SKM-1 treated with dmso at 0.1 percent for 144 hours (cell line): Measurements from ENCODE around the gene NBAS.
"Not testable (repeated sequence)": the region's sequence is repeated elsewhere in the genome, so short reads cannot be mapped to it uniquely, and the experiment has no call there.

ENCODE experiments used
- DNase-seq: peaks from one replicate; lab custom pipeline; 2025; ENCODE audit not compliant: unreplicated experiment; lab: John Stamatoyannopoulos, UW

The NBAS gene

DNA sequence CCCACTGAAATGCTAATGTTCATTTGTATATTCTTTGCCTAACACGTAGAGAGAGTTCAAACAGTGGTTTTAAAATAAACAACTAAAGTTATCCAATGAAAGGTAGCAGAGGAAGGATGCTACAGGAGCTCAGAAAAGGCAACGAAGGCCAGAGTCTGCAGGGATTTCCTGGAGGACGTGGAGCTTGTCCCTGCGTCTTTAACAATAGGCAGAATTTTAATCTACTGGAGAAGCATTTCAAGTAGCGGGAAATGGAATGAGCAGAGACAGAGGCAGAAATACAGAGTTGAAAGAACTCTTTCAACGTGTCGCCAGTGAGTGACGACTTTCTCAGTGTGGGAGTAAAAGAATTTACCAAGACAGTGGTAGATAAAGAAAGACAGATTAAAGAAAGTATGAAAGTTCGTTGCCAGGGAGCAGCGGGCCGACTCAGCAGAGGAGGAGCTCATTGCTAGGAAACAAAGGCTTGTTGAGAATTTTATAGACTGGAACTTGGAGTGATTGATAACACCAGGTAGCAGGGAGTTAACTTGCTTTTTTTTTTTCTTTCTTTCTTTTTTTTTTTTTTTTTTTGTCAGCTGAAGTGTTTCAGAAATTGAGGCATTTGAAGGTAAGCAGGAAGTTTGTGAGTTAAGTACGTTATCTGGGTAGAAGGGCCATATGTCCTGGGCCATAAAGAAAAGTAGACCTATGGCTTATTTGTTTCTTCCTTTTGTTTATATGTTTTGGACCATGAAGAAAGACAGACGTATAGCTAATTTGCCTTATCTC lies 625 bp upstream of the NBAS start:
- no peak for DNase-seq

DNA sequence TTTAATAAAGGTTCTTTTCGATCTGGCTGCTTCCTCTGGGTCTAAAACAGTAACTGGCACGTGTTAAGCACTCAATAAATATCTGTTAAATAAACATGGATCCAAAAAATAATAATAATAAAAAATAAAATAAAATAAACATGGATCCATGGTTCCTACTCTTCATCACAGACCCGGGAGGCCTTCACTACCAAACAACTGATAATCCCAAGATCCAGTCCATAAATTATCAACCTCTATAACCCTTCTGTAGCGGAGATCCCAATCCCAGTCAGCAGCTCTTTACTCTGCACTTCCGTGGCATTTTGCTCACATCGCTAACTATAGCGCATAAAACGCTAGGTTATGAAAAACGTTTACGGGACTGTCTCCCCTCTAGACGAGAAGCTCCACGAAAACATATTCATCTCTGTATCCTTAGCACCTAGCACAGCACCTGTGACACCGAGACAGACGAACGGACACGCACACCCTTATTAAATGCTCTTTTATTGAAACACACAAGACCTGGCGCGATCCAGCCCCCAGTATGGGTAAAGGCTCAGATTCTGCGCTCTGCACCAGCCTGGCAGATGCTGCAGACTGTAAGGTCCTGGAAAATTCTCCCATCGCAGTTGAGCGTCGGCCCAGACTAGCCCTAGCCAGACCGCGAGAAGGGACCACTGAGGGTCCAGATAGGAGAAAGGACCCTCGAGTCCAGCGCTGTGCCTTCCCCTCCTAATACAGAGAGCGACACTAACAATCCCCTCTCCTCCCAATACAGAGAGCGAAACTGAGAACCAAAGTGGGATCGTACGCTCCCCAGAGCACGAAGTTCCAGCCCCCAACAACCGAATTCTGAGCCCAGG lies 770 bp downstream of the NBAS start:
- no peak for DNase-seq

- DNase-seq: no peak
Measured at GRCh38 chr2:15559379-15560139, 1.6 kb downstream of the NBAS start.

DNA sequence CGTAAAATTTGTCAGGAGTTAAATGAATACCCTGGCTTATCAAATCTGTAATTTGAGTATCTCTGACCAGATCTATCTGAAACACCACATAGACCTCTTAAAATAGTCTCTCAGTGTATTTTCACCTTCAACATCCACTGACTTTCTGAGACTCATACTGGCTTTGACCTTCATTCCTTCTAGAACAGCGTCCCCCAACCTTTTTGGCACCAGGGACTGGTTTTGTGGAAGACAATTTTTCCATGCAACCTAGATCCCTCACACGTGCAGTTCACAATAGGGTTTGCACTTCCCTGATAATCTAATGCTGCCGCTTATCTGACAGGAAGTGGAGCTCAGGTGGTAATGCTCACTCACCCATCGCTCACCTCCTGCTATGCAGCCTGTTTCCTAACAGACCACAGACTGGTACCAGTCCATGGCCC lies 3.2 kb downstream of the NBAS start:
- no peak for DNase-seq

DNA sequence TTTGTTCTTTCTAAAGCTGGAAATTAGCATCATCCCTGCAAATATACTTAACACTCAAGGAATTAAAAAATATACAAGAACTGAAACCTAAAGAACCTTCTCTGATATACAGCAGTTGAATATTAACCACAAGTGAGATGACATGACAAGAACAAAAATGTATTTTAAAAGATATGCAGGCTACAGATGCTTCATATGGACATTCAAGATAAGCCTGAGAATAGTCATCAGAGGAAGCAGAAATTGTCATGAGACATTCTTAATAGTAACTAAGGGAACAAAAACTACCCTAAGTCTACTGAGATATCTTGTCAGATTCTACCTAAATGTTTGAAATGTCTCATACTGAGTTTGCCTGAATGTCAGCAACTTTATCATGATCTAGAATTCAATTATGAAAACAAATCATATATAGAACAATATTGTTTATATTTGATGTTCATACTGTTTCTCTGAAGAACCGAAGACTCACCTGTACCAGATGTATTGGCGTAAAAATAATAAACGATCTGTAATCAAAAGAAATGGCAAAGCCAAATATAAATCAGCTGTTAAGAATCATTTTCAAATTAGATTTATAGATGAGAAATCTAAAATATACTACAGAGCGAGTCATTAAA lies 4.7 kb downstream of the NBAS start:
- DNase-seq: no peak

- DNase-seq: no peak
Measured at GRCh38 chr2:15555760-15556193, 5.4 kb downstream of the NBAS start.

DNA sequence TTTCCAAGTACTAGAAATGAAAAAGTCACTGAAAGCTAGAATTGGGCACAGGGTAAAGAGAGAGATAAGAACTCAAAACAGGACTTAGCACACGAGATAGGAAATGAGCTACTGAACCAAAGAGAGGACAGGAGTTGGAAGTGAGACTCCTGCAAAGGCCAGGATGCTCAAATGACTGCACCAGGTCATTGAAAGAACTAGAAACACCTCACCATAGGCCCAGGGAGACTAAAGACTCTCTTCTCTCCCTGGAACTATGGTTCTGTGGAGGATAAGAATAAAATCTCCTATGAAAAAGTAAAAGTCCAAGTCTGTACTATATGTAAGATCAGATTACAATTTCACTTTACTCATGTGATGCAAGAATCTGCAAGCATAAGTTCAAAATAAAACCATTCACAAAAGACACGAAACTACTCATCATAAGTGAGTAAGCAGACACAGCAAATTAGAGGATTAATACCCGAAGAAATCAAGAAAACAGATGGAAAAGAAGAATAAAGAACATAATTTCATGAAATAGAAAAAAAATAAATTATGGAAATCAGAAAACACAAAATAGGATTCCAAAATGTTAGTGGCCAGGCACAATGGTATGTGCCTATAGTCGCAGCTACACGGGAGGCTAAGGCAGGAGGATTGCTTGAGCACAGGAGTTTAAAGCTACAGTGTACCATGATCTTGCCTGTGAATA lies 6.5 kb downstream of the NBAS start:
- no peak for DNase-seq

GRCh38 chr2:15553951-15554350 lies 7.2 kb downstream of the NBAS start:
- DNase-seq: no peak

DNA sequence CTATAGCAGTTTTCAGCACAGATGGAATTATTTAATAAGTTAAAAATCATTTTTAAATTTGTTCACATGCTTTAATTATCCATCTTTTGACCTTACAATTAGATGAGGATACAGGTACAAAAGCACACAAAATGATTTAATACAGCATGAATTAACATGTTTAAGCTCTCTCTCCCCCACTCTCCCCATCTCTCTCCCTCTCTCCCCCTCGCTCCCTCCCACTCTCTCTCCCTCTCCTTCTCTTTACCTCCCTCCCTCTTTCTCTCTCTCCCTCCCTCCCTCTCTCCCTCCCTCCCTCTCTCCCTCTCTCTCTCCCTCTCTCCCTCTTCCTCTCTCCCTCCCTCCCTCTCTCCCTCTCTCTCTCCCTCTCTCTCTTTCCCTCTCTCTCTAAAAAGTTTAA lies 7.6 kb downstream of the NBAS start:
- DNase-seq: no peak

- DNase-seq: no peak
Measured at GRCh38 chr2:15548974-15549373, 12.2 kb downstream of the NBAS start.

DNA sequence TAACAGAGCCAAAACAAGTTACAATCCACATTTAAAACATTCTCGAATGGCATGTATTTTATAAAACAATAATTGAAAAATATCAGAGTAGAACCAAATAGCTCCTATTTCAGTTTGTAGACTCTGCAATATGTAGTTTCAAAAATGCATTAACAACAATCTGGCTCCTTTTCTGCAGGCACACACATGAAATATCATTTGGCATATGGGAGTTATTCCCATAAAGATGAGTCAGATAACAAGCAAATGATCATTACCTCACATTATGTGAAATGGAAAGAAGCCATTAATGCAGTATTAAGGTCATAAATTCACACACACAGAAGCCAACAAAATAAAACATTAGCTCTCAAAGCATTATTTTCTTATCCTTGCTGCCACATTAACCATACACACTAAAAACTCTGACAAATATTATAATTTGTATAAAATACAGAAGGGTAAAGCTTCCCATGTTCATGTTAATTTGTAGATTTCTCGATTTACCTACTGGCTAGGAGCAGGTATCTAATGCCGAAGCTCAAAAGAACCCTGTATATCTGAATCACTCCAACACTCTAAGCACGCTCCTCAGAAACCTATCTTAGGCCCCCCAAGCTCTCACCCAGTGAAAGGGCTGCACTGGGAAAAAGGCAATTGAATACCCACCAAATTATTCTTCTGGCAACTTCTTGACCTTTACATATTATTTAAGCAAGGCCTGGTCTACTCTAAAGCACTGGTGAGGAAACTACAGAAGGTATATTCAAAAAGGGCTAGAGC lies 13.8 kb downstream of the NBAS start:
- no peak for DNase-seq

- no peak for DNase-seq
Measured at GRCh38 chr2:15546297-15547098, 14.6 kb downstream of the NBAS start.

DNA sequence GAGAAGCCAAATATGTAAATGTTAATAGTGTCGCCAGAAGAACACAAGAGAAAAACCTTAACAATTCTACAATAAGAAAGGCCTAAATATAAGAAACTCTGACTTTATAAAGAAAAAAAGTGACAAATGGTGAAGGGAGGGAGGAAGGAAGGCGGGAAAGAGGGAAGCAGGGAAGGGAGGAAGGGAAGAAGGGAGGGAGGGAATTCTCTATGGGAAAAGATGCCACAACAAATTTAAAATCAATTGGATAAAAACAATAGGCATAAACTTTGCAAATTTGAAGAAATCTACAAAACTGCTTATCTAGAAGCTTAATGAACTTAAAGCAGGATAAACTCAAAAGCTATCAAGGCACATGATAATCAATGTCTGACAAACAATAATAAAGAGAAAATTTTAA lies 16.9 kb downstream of the NBAS start:
- DNase-seq: no peak

GRCh38 chr2:15543541-15543940 lies 17.6 kb downstream of the NBAS start:
- no peak for DNase-seq

GRCh38 chr2:15543053-15543452 lies 18.1 kb downstream of the NBAS start:
- DNase-seq: no peak

DNA sequence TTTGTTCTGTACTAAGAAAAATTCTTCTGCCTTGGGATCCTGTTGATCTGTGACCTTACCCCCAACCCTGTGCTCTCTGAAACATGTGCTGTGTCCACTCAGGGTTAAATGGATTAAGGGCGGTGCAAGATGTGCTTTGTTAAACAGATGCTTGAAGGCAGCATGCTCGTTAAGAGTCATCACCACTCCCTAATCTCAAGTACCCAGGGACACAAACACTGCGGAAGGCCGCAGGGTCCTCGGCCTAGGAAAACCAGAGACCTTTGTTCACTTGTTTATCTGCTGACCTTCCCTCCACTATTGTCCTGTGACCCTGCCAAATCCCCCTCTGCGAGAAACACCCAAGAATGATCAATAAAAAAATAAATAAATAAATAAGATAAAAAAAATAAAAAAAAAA lies 18.9 kb downstream of the NBAS start:
- DNase-seq: not testable (repeated sequence)

DNA sequence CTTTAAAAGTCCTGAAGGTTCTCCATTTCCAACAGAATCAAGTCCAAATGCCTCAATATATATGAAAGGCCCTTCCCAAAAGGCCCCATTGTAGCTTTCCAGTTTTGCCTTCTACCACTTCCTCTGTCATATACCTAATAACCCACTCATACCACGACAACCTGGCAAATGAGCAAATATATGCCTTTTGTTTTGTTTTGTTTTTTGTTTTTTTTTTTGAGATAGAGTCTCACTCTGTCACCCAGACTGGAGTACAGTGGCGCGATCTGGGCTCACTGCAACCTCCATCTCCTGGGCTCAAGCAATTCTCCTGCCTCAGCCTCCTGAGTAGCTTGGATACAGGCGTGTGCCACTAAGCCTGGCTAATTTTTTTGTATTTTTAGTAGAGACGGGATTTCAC lies 20.6 kb downstream of the NBAS start:
- not testable (repeated sequence) for DNase-seq

DNA sequence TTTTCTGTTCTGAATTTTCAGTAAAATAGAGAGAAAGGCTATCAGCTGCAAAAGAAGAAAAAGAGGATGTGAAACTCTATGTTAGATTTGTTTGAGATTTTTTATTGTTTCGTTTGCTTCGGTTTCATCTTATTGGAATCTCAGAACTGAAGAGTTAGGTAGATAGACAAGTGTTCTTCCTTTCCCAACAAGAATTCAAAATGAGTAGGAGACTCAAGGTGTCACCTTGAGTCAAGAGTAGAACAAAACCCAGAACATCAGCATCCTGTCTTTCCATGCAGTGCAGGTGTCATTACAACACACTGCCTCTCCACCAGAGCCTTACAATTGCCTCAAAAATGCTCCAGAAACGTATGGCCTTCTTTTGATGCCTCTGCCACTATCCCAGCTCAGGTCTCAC lies 21.1 kb downstream of the NBAS start:
- no peak for DNase-seq

DNA sequence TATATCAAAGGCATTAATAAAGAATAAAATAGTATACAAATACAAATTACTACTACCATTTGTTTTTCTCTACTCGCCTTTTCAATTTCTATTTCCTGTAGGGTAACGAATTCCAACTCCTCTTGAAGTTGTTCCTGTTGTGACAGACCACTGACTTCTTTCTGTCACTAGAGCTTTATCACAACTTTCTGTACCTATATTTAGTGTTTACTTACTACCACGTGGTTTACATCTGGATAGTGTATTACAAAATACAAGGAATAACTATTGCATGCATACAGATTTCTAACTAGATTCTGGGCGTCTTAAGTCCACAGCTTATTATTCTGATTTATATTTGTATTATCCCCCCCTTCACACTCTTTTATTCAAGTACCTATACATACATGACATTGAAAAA lies 22.3 kb downstream of the NBAS start:
- DNase-seq: no peak
